GM12878 (cell line): Measurements from ENCODE around the gene FCER2. TPM values are rescaled to one million over a fixed set of nuclear protein-coding genes. Genes with fewer than 3 reads are reported as not detected.

Experiments
- ATAC-seq: fragments of 200-7000 bp; cut with Tn5 transposase; 3 replicates; pipeline ENCODE4 v1.9.1; 2020; ENCODE audit warnings: mild to moderate bottlenecking, moderate library complexity
- BruUV-seq: library from RNA; stranded (reverse); fragments of 400-500 nt; replicated peaks from 2 replicates; lab custom pipeline; 2021; lab: Mats Ljungman, UMichigan
- CTCF ChIA-PET: fragments of 300-600 bp; sonication (Branson Sonifier 250); formaldehyde crosslinking; extraction: SDS; loops from one replicate; lab custom pipeline; 2021; ENCODE audit warnings: inconsistent platforms; lab: Yijun Ruan, JAX
- POLR2A ChIA-PET: fragments of 350-600 bp; formaldehyde crosslinking; extraction: SDS; loops from one replicate; lab custom pipeline; 2021; ENCODE audit warnings: inconsistent platforms; lab: Charles Lee
- RAD21 ChIA-PET: fragments of 300-600 bp; sonication (Branson Sonifier 250); formaldehyde crosslinking; loops from one replicate; lab custom pipeline; 2023; ENCODE audit warnings: antibody characterized with exemption; ENCODE audit not compliant: unreplicated experiment; lab: Charles Lee
- SMC1A ChIA-PET: fragments of 300-600 bp; sonication (Branson Sonifier 250); formaldehyde crosslinking; loops from one replicate; lab custom pipeline; 2023; ENCODE audit not compliant: unreplicated experiment, uncharacterized antibody; lab: Charles Lee
- DNase-seq: peaks from one replicate; pipeline ENCODE4 v3.0.0-alpha.2; 2011; ENCODE audit warnings: low read depth, low spot score
- FAIRE-seq: peaks from 3 replicates; lab custom pipeline; 2011; peaks lifted over from hg19 to GRCh38; lab: Jason Lieb, UNC
- H2AFZ ChIP-seq: 2 replicates; pipeline ENCODE4 v1.6.0; 2011; ENCODE audit warnings: low read depth, low read length, control low read depth; ENCODE audit not compliant: control insufficient read depth
- H3K27ac ChIP-seq: 2 replicates; pipeline ENCODE4 v1.5.1; 2011; ENCODE audit warnings: control low read depth; ENCODE audit not compliant: control insufficient read depth, insufficient read depth
- H3K27me3 ChIP-seq, 2 experiments: replicated peaks in 1 of 2; 2 replicates each; pipeline versions ENCODE4 v1.6.0 to v1.6.1; 2011; ENCODE audit warnings: low read length in 1 of 2; ENCODE audit not compliant: control insufficient read depth in 2 of 2, insufficient read depth in 2 of 2
- H3K36me3 ChIP-seq, 2 experiments: 2 replicates each; pipeline ENCODE4 v1.5.1; 2011; ENCODE audit warnings: low read length in 1 of 2; ENCODE audit not compliant: control insufficient read depth in 2 of 2, insufficient read depth in 2 of 2
- H3K4me1 ChIP-seq: 2 replicates; pipeline ENCODE4 v1.6.1; 2011; ENCODE audit warnings: mild to moderate bottlenecking, low read length, moderate library complexity, mixed read lengths; ENCODE audit not compliant: control insufficient read depth, insufficient read depth
- H3K4me2 ChIP-seq: 2 replicates; pipeline ENCODE4 v1.6.0; 2011; ENCODE audit warnings: control low read depth; ENCODE audit not compliant: control insufficient read depth, insufficient read depth
- H3K4me3 ChIP-seq: fragments of 200-600 bp; sonication (generic); 2 replicates; pipeline ENCODE4 v1.5.1; 2016
- H3K79me2 ChIP-seq: 2 replicates; pipeline ENCODE4 v1.6.0; 2011; ENCODE audit warnings: low read length; ENCODE audit not compliant: control insufficient read depth, insufficient read depth
- H3K9ac ChIP-seq: 2 replicates; pipeline ENCODE4 v1.8.0; 2011; ENCODE audit warnings: low read length, control low read depth, mixed read lengths; ENCODE audit not compliant: control insufficient read depth, insufficient read depth
- H3K9me3 ChIP-seq: replicated peaks from 3 replicates; pipeline ENCODE4 v1.5.1; 2011; ENCODE audit warnings: mild to moderate bottlenecking, low read length; ENCODE audit not compliant: control insufficient read depth, insufficient read depth
- H4K20me1 ChIP-seq: 2 replicates; pipeline ENCODE4 v1.6.0; 2011; ENCODE audit not compliant: control insufficient read depth, insufficient read depth
- BCLAF1 ChIP-seq: fragments of 450-650 bp; IDR thresholded peaks from 2 replicates; pipeline ENCODE4 v1.6.1; 2017; ENCODE audit warnings: antibody characterized with exemption, mild to moderate bottlenecking, moderate library complexity
- CHD2 ChIP-seq: IDR thresholded peaks from 2 replicates; pipeline ENCODE4 v1.6.1; 2011; ENCODE audit warnings: low read depth, low read length, improper control_type of control experiment, borderline replicate concordance
- DPF2 ChIP-seq: fragments of 450-650 bp; IDR thresholded peaks from 2 replicates; pipeline ENCODE4 v1.6.1; 2017; ENCODE audit warnings: mild to moderate bottlenecking
- EGR1 ChIP-seq, 2 experiments: IDR thresholded peaks; 1 replicate in 1 of 2; 2 replicates in 1 of 2; pipeline ENCODE4 v1.6.1; 2011 to 2012; ENCODE audit warnings: low read depth in 2 of 2, low read length in 2 of 2, borderline replicate concordance in 1 of 2, mild to moderate bottlenecking in 1 of 2, moderate library complexity in 1 of 2
- GABPA ChIP-seq: IDR thresholded peaks from 2 replicates; pipeline ENCODE4 v1.6.1; 2014; ENCODE audit warnings: antibody characterized with exemption, low read depth, mild to moderate bottlenecking, inconsistent platforms
- GATAD2B ChIP-seq: fragments of 450-650 bp; conservative IDR thresholded peaks from 2 replicates; pipeline ENCODE4 v1.6.1; 2017; ENCODE audit warnings: low read depth, mild to moderate bottlenecking, moderate library complexity
- HDAC6 ChIP-seq: fragments of 200-600 bp; sonication (generic); IDR thresholded peaks from one replicate; pipeline ENCODE4 v1.8.0; 2017; ENCODE audit warnings: antibody characterized with exemption; ENCODE audit not compliant: unreplicated experiment
- IRF4 ChIP-seq: IDR thresholded peaks from 2 replicates; pipeline ENCODE4 v1.6.1; 2011; ENCODE audit warnings: low read depth, low read length
- MAX ChIP-seq: IDR thresholded peaks from 2 replicates; pipeline ENCODE4 v1.6.1; 2012; ENCODE audit warnings: low read depth, low read length, improper control_type of control experiment
- MEF2A ChIP-seq: IDR thresholded peaks from 2 replicates; pipeline ENCODE4 v1.6.1; 2011; ENCODE audit warnings: low read depth, mild to moderate bottlenecking, low read length, moderate library complexity; ENCODE audit not compliant: insufficient read depth
- MLLT1 ChIP-seq: fragments of 450-650 bp; IDR thresholded peaks from 2 replicates; pipeline ENCODE4 v1.6.1; 2016; ENCODE audit warnings: mild to moderate bottlenecking
- MYB ChIP-seq: fragments of 150-350 bp; IDR thresholded peaks from 2 replicates; pipeline ENCODE4 v1.6.1; 2014; ENCODE audit warnings: mild to moderate bottlenecking, low read depth, low read length, borderline replicate concordance
- NR2F1 ChIP-seq: fragments of 450-650 bp; conservative IDR thresholded peaks from 2 replicates; pipeline ENCODE4 v1.6.1; 2017; ENCODE audit warnings: mild to moderate bottlenecking
- POLR2A ChIP-seq: IDR thresholded peaks from 2 replicates; pipeline ENCODE4 v1.6.1; 2011; ENCODE audit warnings: low read depth, mild to moderate bottlenecking, low read length
- RAD21 ChIP-seq: IDR thresholded peaks from 2 replicates; pipeline ENCODE4 v1.6.1; 2011; ENCODE audit warnings: mild to moderate bottlenecking, low read depth, low read length, moderate library complexity; ENCODE audit not compliant: insufficient read depth
- RBBP5 ChIP-seq: fragments of 200-600 bp; sonication (generic); conservative IDR thresholded peaks from 2 replicates; pipeline ENCODE4 v1.6.1; 2016
- SMC3 ChIP-seq: IDR thresholded peaks from 2 replicates; pipeline ENCODE4 v1.6.1; 2011; ENCODE audit warnings: low read length, improper control_type of control experiment, borderline replicate concordance
- TBL1XR1 ChIP-seq: IDR thresholded peaks from 2 replicates; pipeline ENCODE4 v1.6.1; 2012; ENCODE audit warnings: low read depth, low read length, improper control_type of control experiment
- ZNF207 ChIP-seq: fragments of 450-650 bp; IDR thresholded peaks from 2 replicates; pipeline ENCODE4 v1.6.1; 2014; ENCODE audit warnings: antibody characterized with exemption, mild to moderate bottlenecking, borderline replicate concordance
- WGBS: methylation state at CpG from one replicate; pipeline ENCODE4 v1.1.6; 2016; ENCODE audit warnings: low lambda C conversion rate; ENCODE audit not compliant: insufficient replicate concordance, insufficient coverage; ENCODE audit errors: missing lambda C conversion rate; 5-methylcytosine and 5-hydroxymethylcytosine counted together
- in situ Hi-C: fragments of 300-500 bp; cut with MboI; formaldehyde crosslinking; loops from 9 replicates; pipeline ENCODE4 v1.14.3; 2018; ENCODE audit warnings: mixed read lengths
- intact Hi-C: fragments of 100-400 bp; cut with micrococcal nuclease; formaldehyde crosslinking; loops from one replicate; pipeline ENCODE4 v1.14.2; 2022; ENCODE audit not compliant: unreplicated experiment
- polyA plus RNA-seq, 11 experiments: library from polyadenylated mRNA; depleted of rRNA in 4 of 11; unstranded in 6 of 11; stranded (reverse) in 5 of 11; fragments of >200 nt; fragmentation: Nextera tagmentation in 4 of 11; fragmentation: Illumina TruSeq in 1 of 11; extraction: Ambion mirVana in 4 of 11; extraction: Trizol in 1 of 11; gene quantifications; 1 replicate in 1 of 11; 2 replicates in 10 of 11; pipeline versions ENCODE4 v1.2.1 to v1.2.3, GENCODE V29; 2011 to 2016; ENCODE audit warnings: inconsistent platforms in 2 of 11, missing spikeins in 2 of 11, low read depth in 1 of 11
- total RNA-seq, 4 experiments: library from RNA; depleted of rRNA in 3 of 4; stranded (reverse); fragments of >200 nt in 3 of 4; fragmentation: Illumina TruSeq in 1 of 4; extraction: Trizol in 1 of 4; gene quantifications; 2 replicates each; pipeline versions ENCODE4 v1.2.1 to v1.2.3, GENCODE V29; 2013 to 2021

The FCER2 gene
- total and polyA plus RNA-seq, 10 of the 15 experiments (the other 5 are each of a cell fraction or from before 2014, with no cell fraction given), result 44.0 to 424 (median 241) TPM

GRCh38 chr19:7681340-7682174, 20.4 kb downstream of the FCER2 start:
- 9% methylated on average over 37 of the region's 43 CpGs for WGBS
- Histone ChIP-seq H4K20me1 (no peaks in the 10 kb centered on the region), H3K4me1 (peaks cover 31% of the 10 kb centered on the region), H3K4me3 (peak overlapping the region; percentile 85), H3K36me3 (peaks cover 0 to 3% of the 10 kb centered on the region in 2 experiments; a peak in 3 of 4 replicates), H3K27ac (peak overlapping the region; percentile 97), H3K27me3 (no peaks in the 10 kb centered on the region), H3K79me2 (peaks cover 23% of the 10 kb centered on the region), H2AFZ (peak overlapping the region; percentile 91; the same call in 1 of the 2 replicates), H3K4me2 (peak overlapping the region; percentile 88), H3K9me3 (no peaks in the 10 kb centered on the region), H3K9ac (peak overlapping the region; percentile 97)
- DNase-seq (no peak), FAIRE-seq (peak; percentile 72), ATAC-seq (peak; percentile 69)
- intact Hi-C loops (loop anchor here (10.0 kb wide), 1 partner anchor 223 kb away; the partner anchor contains the start of gene MAP2K7), in situ Hi-C loops (loop anchor here (5.0 kb wide), 1 partner anchor 114 kb away; no protein-coding TSS in a partner anchor)
- SMC1A ChIA-PET, result interaction anchor here (0.6 to 2.9 kb wide), 20 partner anchors 14 to 612 kb away, joined by 3 to 26 read pairs (median 3); partner anchors contain the start of genes FCER2 and ZNF557
- CTCF ChIA-PET, result interaction anchor here (0.6 to 2.5 kb wide), 45 partner anchors 13 to 580 kb away, joined by 3 to 40 read pairs (median 4); partner anchors contain the start of genes CD209, FCER2, MAP2K7 and RETN
- POLR2A ChIA-PET, result interaction anchor here (0.7 to 1.9 kb wide), 6 partner anchors 14 to 294 kb away, joined by 3 to 10 read pairs (median 6); no protein-coding TSS in a partner anchor
- BruUV-seq, result no TSS peak
- RAD21 ChIA-PET, result interaction anchor here (0.6 to 1.7 kb wide), 22 partner anchors 15 to 582 kb away, joined by 3 to 23 read pairs (median 4); partner anchors contain the start of genes FCER2 and SNAPC2
- TF ChIP-seq MAX (peak; percentile 16; the same call in 1 of the 2 replicates), RAD21 (peak; percentile 78), EGR1 (IDR thresholded peaks at IDR 0.05; ENCODE audit: borderline replicate concordance in 1 of 2, low read depth in 2 of 2, low read length in 2 of 2) (no peak), NR2F1 (0 out of 2 replicates have a peak, but pooled peaks have one; percentile 13), HDAC6 (no peak), GATAD2B (0 out of 2 replicates have a peak, but pooled peaks have one; percentile 22), IRF4 (0 out of 2 replicates have a peak, but pooled peaks have one; percentile 15), TBL1XR1 (no peak), MEF2A (0 out of 2 replicates have a peak, but pooled peaks have one; percentile 15), MLLT1 (peak; percentile 87), POLR2A (no peak; the same call in none of the 2 replicates), DPF2 (no peak), MYB (no peak), ZNF207 (no peak), SMC3 (peak; percentile 68), CHD2 (peak; percentile 84), RBBP5 (no peak), BCLAF1 (no peak), GABPA (no peak)
